K562 (cell line): ENCODE measurements around the gene SLC39A3. TPM values are rescaled to one million over a fixed set of nuclear protein-coding genes. Genes with fewer than 3 reads are reported as not detected.
A peak's percentile ranks its signal among the peaks of the same experiment; 100 is the strongest.

Source experiments
- ARID2 ChIP-seq: fragments of 450-650 bp; IDR thresholded peaks from 2 replicates; pipeline ENCODE4 v1.6.1; 2017; ENCODE audit warnings: antibody characterized with exemption, mild to moderate bottlenecking
- ATF7 ChIP-seq: fragments of 450-650 bp; IDR thresholded peaks from 2 replicates; pipeline ENCODE4 v1.7.1; 2014; ENCODE audit warnings: mild to moderate bottlenecking, moderate library complexity
- ERF ChIP-seq: fragments of 450-650 bp; formaldehyde crosslinking; IDR thresholded peaks from 2 replicates; pipeline ENCODE4 v1.4.0; 2020; ENCODE audit warnings: mild to moderate bottlenecking, mixed read lengths
- MGA ChIP-seq: fragments of 450-650 bp; IDR thresholded peaks from 2 replicates; pipeline ENCODE4 v1.6.1; 2016; ENCODE audit warnings: mild to moderate bottlenecking, moderate library complexity
- NCOA6 ChIP-seq: fragments of 450-650 bp; IDR thresholded peaks from 2 replicates; pipeline ENCODE4 v1.6.1; 2017; ENCODE audit warnings: mild to moderate bottlenecking
- PHTF2 ChIP-seq: fragments of 250-450 bp; sonication (Bioruptor Pico); IDR thresholded peaks from 2 replicates; pipeline ENCODE4 v1.5.0; 2021; ENCODE audit warnings: mild to moderate bottlenecking
- SAFB ChIP-seq: fragments of 200-400 bp; formaldehyde crosslinking; IDR thresholded peaks from 2 replicates; pipeline ENCODE4 v1.6.1; 2017; ENCODE audit warnings: low read depth, low read length, borderline replicate concordance
- SREBF2 ChIP-seq: sonication (generic); formaldehyde crosslinking; IDR thresholded peaks from 2 replicates; pipeline ENCODE4 v1.4.0; 2020; ENCODE audit warnings: mild to moderate bottlenecking, missing genetic modification reagents
- TOE1 ChIP-seq, 2 experiments: fragments of 450-650 bp in 1 of 2; sonication (generic) in 1 of 2; formaldehyde crosslinking in 1 of 2; IDR thresholded peaks; 2 replicates each; pipeline versions ENCODE4 v1.7.1 to v1.8.0; 2016 to 2022; ENCODE audit warnings: borderline replicate concordance in 2 of 2, mild to moderate bottlenecking in 2 of 2, antibody characterized with exemption in 1 of 2, inconsistent platforms in 1 of 2, low read depth in 1 of 2, missing genetic modification reagents in 1 of 2, moderate library complexity in 1 of 2
- ZNF24 ChIP-seq: fragments of 450-650 bp; IDR thresholded peaks from 2 replicates; pipeline ENCODE4 v1.6.1; 2016
- ZNF282 ChIP-seq: sonication (generic); formaldehyde crosslinking; IDR thresholded peaks from 2 replicates; pipeline ENCODE4 v1.8.1; 2023; ENCODE audit warnings: missing genetic modification reagents
- ZNF518B ChIP-seq: fragments of 250-450 bp; sonication (Bioruptor Pico); IDR thresholded peaks from 2 replicates; pipeline ENCODE4 v1.5.0; 2021; ENCODE audit warnings: mild to moderate bottlenecking, moderate library complexity
- ZNF668 ChIP-seq: fragments of 250-450 bp; sonication (Bioruptor Pico); IDR thresholded peaks from 2 replicates; pipeline ENCODE4 v1.8.0; 2022; ENCODE audit warnings: mild to moderate bottlenecking, inconsistent platforms
- polyA plus RNA-seq, 8 experiments: library from polyadenylated mRNA; depleted of rRNA in 4 of 8; stranded (reverse) in 5 of 8; unstranded in 3 of 8; fragments of >200 nt; fragmentation: Nextera tagmentation in 2 of 8; fragmentation: Illumina TruSeq in 1 of 8; extraction: Ambion mirVana in 2 of 8; extraction: Trizol in 1 of 8; gene quantifications; 2 replicates each; pipeline versions ENCODE4 v1.2.1 to v1.2.3, GENCODE V29; 2011 to 2014; ENCODE audit warnings: inconsistent platforms in 1 of 8, missing spikeins in 1 of 8
- total RNA-seq, 7 experiments: library from RNA; depleted of rRNA in 6 of 7; stranded (reverse); fragments of >200 nt in 6 of 7; fragmentation: Illumina TruSeq in 2 of 7; extraction: Trizol in 2 of 7; gene quantifications; 2 replicates each; pipeline versions ENCODE4 v1.2.1 to v1.2.3, GENCODE V29; 2011 to 2021; ENCODE audit warnings: low replicate concordance in 1 of 7

Gene SLC39A3
- total and polyA plus RNA-seq, 9 of the 15 experiments (the other 6 are each of a cell fraction or from before 2014, with no cell fraction given): 2.3 to 215 (median 127) TPM

GRCh38 chr19:2782936-2783780, 43.3 kb upstream of the SLC39A3 start, which contains the start of gene SGTA (continued):
- TF ChIP-seq MGA (peak; percentile 100), ZNF668 (CRISPR knock-in tag) (no peak), ARID2 (no peak), ATF7 (peak; percentile 96), TOE1 (IDR thresholded peaks at IDR 0.05; ENCODE audit: borderline replicate concordance) (peak; percentile 81), TOE1 (CRISPR knock-in tag; IDR thresholded peaks at IDR 0.05; ENCODE audit: borderline replicate concordance, low read depth) (peak; percentile 99), ERF (CRISPR knock-in tag) (0 out of 2 replicates have a peak, but pooled peaks have one; percentile 50), NCOA6 (no peak), ZNF24 (0 out of 2 replicates have a peak, but pooled peaks have one; percentile 43), SAFB (no peak), PHTF2 (CRISPR knock-in tag) (no peak), SREBF2 (0 out of 2 replicates have a peak, but pooled peaks have one; percentile 57), ZNF518B (CRISPR knock-in tag) (no peak), ZNF282 (CRISPR knock-in tag) (peak; percentile 97)
